NCI-H510A (cell line): ENCODE measurements around the gene SLC39A5.
A peak's percentile ranks its signal among the peaks of the same experiment; 100 is the strongest.
"Not testable (repeated sequence)": the region's sequence is repeated elsewhere in the genome, so short reads cannot be mapped to it uniquely, and the experiment has no call there.

ENCODE experiments used
- DNase-seq: peaks from one replicate; lab custom pipeline; 2025; lab: John Stamatoyannopoulos, UW

SLC39A5 gene

DNA sequence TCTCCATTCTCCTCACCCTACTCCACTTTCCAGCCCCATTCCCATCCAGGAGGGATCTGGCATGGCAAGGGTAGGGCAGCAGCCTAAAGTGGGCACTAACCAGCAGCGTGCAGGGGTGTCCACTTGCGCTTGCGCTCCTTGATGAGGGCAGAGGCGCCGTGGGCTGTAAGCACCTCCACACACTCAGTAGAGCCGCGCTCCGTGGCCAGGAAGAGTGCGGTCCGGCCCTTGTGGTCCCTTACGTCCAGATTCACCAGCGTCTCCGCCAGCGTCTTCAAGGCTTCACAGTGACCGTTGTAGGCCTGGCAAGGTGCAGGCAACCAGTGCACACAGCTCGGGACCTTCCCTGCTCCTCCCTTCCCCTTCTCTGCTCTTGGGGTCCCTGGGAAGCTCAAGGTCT lies 18.1 kb downstream of the SLC39A5 start:
- DNase-seq, result no peak

DNA sequence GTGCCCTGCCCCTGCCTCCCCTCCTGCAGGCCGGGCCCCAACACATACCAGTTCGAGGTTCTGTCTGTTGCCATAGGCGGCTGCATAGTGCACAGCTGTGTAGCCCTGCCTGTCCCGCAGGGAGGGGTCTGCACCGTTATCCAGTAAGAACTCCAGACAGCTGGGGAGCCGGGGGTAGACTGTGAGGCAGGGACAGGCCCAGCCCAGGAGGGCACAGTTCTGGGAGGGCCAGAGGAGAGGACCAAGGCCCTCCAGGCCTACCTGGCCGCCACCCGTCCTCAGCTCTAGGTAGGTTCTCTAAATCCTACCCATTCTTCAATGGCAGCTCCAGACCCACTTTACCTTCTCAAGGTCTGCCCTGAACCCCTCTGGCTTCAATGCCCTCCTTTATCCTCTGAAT lies 18.9 kb downstream of the SLC39A5 start:
- DNase-seq, result no peak

DNA sequence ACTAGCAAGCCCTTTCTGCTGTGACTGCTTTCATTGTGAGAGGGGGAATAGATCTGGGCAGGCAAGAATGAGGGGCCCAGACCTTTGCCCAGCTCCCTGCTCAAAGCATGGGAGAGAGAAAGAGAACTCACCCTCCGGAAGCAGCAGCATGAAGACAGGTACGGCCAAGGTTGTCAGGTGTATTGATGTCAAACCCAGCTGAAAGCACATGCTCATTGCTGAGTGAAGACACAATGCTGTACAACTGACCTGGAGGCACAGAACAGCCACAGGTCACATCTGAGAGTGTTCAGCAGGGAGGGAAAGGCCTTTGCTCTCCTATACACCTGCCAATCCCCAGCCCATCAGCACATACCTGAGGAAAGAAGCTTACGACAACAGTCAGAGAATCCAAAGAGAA lies 22.8 kb downstream of the SLC39A5 start:
- no peak for DNase-seq

DNA sequence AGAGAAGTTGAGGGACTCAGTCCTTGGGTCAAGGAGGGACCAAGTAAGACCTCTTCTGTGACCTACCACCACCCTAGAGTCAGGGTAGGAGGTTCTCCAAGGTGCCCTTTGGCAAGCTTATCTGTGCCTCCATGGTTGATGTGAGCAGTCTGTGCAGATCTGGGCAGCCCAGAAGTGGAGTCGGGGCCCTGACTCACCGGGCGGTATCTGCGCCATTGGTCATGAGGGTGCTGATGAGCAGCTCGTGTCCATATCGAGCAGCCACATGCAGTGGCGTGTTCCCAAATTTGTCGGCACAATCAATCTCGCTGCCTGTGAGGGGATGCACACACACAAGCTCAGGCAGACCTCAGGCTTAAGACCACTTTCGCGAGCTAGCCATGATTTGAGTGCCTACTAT lies 23.2 kb downstream of the SLC39A5 start:
- DNase-seq, result no peak

DNA sequence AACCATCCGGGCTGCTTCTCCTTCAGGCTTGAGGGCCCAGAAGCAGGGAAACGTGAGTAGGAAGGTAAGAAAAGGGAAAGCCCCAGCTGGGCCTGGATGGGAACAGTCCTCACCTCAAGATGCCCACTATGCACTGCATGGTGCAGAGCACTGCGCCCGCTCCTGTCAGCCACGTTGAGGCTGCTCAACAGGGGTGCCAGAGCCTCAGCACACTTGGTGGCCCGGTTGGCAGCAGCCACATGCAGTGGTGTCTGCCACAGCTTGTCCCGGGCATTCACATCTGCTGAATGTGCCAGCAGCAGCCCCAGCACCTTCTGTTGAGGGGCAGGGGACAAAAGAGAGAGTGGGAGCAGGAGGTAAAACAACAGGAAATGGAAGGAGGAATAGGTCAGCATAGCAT lies 25.8 kb downstream of the SLC39A5 start:
- DNase-seq, result no peak

DNA sequence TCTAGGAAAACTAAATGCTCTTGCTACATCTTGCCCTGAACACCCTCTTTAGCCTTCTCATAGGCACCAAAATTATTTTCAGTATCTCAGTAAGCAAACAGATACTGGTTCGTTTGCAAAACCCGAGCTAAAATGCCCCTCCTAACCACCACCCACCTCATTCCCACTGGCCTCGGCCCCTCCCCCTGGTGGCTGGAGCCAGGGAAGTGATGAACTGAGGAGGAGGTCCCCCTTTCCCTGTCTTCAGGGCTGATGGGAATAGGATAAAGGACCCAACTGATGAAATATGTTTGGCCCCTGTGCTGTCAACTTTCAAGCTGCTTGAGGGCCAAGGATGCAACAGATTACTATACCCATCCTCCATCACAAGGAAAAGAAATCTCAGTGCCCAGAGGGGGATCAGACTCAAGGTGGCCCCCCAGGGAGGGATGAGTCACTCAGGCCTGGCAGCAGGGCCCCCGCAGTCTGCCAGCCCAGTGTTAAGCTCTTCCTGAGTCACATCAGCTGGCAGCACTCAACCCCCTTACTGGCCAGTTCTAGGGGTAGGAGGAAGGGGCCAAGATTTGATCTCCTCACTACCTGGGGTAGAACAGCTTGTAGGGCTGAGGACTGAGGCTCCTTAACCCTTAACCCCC lies 26.6 kb downstream of the SLC39A5 start:
- DNase-seq, result no peak

DNA sequence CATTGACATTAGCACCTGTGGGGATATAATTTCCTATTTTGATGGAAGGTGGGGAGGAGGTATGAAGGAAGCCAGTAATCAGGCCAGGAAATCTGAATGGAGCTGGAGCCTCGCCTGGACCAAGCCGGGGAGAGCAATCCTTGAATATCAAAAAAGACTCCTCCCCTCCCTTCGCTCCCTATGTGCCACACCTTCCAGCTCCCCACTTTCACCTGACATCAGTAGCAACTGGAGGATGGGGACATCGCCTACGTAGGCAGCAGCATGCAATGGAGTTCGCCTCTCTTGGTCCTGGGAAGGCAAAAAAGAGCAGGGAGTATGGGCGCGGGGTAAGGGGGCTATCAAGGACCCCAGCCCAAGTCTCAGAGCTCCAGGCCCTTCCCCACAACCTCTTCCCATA lies 27.2 kb downstream of the SLC39A5 start:
- DNase-seq, result no peak

DNA sequence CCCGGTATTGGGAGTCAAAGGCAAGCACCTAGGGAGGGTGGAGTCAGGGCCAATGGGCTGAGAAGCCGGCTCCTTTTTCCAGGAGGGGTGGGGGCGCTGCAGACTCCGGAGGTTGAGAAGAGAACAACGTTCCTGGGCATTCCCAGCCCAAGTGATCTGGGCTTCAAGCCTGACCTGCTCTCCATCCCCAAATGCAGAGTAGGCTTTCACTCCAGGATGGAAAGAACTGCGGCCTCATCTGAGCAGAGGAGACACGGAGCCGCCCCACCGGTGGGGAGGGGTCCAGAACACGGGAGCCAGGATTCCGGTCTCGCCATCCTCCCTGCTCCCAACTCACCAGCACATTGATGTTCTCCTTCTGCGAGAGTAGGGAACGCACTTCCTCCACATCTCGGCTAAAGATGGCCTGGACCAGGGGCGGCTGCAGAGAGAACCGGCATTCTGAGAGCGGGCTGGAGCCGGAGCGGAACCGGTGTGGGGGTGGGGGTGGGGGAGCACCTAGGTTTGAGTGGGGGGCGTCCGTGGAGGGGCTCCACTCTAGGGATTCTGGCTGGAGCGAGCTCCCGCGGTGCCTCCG lies 27.7 kb downstream of the SLC39A5 start:
- peak; percentile 32 for DNase-seq

DNA sequence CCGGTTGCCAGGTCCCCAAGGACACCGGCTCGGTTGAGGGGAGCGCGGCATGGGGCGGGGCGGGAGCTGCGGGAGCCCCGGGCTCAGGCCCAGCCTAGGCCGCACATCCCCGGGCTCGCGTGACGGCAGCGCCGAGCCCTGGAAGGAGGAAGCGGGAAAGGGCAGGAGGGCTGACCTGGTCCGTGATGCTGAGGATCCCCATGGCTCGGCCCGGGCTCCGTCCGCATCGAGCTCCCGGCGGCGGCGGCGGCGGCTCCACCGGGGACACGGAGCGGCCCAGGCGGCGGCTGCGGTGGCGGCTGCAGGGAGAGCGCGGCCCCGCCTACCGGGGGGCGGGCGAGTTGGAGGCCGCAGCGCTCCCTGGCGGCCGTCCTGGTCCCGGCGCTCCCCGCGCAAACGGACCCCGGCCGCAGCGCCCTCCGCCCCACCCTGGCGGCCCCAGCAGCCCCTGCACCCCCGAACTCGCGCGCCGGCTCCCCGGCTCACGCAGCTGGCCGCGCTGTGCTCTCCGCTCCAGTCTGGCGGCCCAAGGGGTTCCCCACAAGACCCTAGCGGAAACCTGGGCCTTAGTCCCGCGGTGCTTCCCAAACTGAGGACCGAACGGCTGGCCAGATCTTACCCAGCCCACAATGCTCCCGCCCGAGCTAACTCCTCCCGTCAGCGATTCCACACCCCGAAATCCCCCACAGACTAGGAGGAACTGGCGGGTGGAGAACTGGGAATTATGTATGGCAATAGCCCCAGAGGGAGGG lies 28.4 kb downstream of the SLC39A5 start, which contains the start of gene ANKRD52:
Gene ANKRD52, minus strand, starts transcription at position 317 of the 752 bp plus-strand sequence. Its CDS starts 115 bp downstream, at position 202.
- DNase-seq, result peak; percentile 78

DNA sequence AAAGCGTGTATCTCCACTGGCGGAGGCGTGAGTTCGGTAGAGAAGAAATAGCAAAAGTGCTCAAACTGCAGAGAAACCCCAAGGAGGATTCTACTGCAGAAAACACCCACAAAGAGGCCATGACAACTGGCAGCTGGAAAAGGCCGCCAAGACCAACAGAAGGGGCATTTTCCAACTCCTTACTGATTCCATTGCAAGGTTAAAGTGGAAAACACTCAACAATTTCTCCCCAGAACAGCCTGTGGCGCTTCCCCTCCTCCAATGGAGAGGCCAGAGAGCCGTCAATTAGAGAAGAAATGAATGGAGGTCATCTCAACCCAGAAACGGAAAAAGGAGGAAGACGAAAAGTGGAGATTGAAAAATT lies 29.0 kb downstream of the SLC39A5 start:
- DNase-seq, result no peak

DNA sequence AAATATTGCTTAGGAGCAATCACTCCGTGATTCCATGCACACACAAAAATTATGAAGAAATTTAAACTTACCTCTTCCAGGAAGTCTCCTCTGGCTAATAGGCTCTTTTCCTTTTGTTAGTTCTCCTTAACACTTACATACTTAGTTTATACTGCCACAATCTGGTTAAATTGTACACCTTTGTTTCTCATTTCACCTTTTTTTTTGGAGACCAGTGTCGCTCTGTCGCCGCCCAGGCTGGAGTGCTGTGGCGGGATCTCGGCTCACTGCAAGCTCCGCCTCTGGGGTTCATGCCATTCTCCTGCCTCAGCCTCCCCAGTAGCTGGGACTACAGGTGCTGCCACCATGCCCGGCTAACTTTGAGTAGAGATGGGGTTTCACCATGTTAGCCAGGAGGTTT lies 30.5 kb downstream of the SLC39A5 start:
- DNase-seq, result no peak

DNA sequence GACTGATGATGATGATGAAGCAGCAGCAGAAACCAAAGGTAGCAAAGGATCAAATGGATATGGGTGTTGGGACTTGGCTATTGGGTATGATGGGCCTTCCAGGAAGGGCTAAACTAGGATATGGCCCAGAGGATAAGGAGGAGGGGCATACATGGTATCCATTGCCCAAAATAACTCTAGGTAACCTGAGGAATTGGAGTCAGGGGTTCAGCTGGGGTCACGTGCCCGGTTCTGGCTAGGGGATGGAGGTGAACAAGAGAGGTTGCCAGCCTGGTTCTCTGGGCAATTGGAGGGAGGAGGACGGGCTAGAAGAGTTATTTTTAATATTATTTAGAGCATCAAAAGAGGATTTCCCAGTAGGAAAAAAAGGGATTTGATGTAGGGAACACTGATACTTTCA lies 31.1 kb downstream of the SLC39A5 start:
- DNase-seq, result no peak

DNA sequence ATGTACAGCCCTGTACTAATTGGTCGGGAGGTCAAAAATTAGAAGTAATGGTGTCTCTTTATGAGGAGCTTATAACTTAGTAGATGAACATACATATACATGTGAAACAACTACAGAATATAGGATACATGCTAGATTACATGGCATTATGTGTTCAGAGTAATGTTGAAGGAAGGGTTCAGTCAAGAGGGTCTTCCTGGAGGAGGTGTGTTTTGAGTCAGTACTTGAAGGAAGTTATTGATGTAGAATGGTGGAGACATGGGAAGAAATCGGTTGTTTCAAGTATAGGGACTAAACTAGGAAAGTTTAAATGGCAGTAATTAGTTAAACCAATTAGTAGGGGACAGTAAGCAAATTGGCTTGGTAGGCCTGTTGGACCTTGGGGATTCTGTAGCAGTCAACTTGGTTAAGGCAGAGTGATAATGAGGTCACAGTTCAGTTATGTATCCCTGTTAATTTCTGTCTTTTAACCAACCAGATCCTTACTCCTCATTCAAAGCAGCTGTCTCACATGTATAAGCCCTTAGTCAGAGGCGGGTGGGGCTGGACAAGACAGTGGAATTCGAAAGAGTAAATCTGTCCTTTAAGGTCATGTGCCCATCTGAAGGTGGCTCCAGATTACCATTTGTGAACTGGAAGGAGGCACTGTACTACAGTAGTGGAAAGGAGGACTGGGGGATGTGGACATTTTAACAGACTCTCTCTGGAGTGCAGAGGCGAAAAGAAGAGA lies 31.8 kb downstream of the SLC39A5 start:
- no peak for DNase-seq

DNA sequence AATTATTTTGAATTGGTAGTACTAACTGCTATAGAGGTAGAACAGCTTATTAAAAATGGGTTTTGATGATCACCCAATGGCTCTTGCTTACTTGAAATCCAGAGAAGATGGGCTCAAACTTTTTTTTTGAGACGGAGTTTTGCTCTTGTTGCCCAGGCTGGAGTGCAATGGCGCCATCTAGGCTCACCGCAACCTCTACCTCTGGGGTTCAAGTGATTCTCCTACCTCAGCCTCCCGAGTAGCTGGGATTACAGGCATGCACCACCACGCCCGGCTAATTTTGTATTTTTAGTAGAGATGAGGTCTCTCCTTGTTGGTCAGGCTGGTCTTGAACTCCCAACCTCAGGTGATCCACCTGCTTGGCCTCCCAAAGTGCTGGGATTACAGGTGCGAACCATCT lies 33.1 kb downstream of the SLC39A5 start:
- DNase-seq, result not testable (repeated sequence)

DNA sequence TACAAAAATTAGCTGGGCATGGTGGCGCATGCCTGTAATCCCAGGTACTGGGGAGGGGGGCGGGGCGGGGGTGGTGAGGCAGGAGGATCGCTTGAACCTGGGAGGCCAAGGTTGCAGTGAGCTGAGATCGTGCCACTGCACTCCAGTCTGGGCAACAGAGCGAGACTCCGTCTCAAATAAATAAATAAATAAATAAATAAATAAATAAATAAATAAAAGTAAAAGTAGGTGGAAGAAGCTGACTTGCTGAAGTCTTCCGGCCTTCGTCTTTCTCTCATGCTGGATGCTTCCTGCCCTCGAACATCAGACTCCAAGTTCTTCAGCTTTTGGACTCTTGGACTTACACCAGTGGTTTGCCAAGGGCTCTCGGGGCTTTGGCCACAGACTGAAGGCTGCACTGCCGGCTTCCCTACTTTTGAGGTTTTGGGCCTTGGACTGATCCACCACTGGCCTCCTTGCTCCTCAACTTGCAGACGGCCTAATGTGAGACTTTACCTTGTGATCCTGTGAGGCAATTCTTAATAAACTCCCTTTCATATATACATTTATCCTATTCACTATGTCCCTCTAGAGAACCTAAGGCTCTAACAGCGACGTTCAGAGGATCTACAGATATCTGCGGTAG lies 36.3 kb downstream of the SLC39A5 start:
- DNase-seq, result not testable (repeated sequence)

DNA sequence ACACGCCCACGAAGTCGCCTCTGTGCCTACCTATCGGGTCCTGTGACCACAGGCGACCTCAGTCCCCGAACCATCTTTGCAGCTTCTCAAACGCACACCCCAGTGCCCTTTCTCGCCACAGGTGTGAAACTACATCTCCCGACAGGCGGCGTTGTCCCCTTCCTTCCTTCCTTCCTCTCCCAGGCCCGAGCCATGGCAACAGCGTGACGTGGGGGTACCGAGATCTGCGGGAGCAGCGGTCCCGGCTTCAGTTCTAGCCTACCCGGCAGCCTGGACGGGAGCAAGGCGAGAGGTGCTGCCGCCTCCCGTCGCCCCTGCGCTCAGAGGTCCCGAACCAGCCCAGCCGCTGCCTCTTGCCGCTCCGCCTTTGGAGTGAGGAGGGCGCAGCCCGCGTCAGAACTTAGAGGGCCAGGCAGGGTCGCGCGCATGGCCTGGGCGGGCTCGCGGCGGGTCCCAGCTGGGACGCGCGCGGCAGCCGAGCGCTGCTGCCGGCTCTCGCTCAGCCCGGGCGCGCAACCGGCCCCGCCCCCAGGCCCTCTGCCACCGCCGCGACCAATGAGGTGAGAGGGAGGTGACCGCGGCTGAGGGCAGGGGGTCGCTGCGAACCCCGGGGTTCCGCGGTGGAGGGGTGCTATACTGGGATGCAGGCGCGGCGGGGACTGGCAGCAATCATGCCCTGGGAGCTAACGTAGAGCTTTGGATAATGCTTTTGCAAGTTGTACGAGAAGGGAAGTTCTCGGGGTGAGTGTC lies 37.0 kb downstream of the SLC39A5 start, which contains the start of gene COQ10A:
Gene COQ10A, plus strand, starts transcription at position 250 of the 750 bp plus-strand sequence. Its CDS starts 177 bp downstream, at position 427.
- DNase-seq, result peak; percentile 95

DNA sequence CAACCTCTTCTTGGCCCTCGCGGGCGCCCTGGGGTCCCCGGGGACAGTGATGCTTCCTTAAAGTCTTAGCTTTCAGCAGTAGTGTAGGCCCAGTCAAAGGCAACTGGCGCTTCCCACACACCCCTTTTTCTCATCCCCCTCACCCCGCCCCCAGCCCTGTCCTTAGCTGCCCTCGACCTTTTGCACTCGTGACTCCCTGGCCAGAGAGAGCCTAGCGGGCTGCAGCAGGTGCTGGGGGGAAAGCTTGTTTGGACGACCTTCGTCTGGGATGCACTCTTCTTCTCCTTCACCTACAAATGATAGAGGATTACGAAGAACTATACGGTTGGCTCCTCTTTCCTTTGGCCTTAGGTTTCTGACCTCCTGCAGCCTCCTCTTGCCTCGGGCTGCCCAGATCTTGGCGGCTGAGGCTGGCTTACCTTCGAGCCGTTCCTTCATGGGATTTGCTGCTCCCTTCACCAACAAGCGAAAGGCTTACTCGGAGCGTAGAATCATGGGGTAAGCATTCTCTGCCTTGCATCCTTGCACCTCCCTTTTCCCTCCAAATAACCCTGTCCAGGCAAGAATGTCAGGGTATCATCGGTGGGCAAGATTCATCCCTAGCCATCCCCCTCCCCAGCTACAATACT lies 37.7 kb downstream of the SLC39A5 start:
- no peak for DNase-seq

DNA sequence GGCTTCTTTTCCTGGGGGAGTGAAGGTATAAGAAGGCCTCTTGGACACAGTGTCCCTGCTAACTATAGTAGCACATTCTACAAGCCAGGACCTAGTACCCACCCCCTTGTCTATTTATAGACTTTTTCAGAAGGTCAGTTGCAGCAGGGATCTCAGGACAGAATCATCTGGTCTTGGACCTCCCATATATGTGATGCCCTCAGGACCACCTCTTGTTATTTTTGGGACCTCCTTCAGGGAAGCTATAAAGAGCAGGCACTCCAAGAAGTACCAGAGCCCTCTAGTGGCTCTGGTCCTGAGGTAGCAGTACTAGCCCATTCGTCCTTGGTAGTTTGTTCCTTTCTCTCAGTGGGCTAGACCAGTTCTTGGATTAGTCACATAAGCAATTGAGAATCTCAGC lies 41.2 kb downstream of the SLC39A5 start:
- DNase-seq, result no peak

DNA sequence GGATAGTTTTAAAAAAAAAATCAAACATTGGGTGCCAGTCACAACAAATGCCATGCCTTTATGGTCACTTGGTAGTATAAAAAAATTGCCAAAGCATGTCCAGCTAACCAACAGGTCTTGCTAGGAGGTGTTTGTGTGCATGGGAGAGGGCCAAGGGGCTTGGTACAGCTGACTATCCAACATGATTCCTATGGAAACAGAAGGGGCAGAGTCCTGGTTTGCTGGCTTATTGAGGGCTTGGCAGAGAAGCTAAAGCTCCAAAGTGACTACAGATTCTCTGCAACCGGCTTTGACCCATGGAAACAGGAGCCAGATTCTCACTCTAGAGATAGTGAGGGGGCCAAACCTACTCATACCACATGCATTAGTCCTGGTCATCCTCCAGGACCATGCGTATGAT lies 42.6 kb downstream of the SLC39A5 start:
- DNase-seq, result not testable (repeated sequence)

DNA sequence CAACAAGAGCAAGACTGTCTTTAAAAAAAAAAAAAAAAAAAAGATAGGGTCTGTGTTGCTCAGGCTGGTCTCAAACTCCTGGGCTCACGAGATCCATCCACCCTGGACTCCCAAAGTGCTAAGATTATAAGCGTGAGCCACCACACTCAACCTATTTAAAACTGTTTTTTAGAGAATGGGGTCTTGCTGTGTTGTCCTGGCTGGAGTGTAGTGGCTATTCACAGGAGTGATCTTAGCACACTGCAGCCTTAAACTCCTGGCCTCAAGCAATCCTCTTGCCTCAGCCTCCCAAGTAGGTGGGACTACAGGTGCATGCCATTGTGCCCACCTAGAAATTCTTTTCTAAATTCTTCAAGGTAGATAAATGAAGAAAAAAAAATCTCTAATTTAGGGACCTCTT lies 44.4 kb downstream of the SLC39A5 start:
- DNase-seq, result no peak

DNA sequence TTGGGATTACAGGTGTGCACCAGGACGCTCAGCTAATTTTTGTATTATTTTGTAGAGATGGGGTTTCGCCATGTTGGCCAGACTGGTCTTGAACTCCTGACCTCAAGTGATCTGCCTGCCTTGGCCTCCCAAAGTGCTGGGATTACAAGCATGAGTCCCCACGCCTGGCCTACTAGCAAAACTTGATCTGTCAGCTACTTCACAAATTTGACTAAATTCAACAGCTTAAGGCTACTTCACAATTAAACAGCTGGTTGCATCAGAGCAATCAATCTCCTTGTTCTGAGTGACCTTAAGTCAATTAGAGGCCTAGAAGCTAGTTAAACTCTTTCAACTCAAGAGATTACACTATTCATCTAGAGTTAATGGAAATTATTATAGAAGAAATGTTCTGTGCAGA lies 49.1 kb downstream of the SLC39A5 start:
- no peak for DNase-seq
